GM23338 (cell line): Measurements from ENCODE around the gene LMBRD1. TPM values are rescaled to one million over a fixed set of nuclear protein-coding genes. Genes with fewer than 3 reads are reported as not detected.

Experiments
- ATAC-seq: fragments of 200-7000 bp; cut with Tn5 transposase; 3 replicates; pipeline ENCODE4 v1.9.1; 2020
- DNase-seq: peaks from one replicate; pipeline ENCODE4 v3.0.0-alpha.2; 2015; ENCODE audit warnings: low spot score
- H2AFZ ChIP-seq: fragments of 200-600 bp; sonication (generic); 2 replicates; pipeline ENCODE4 v1.8.0; 2016; ENCODE audit warnings: antibody characterized with exemption, mild to moderate bottlenecking, moderate library complexity
- H3F3A ChIP-seq: fragments of 200-600 bp; sonication (generic); replicated peaks from 2 replicates; pipeline ENCODE4 v1.8.0; 2017; ENCODE audit warnings: antibody characterized with exemption, mixed run types, low read depth
- H3K27ac ChIP-seq: fragments of 200-600 bp; sonication (generic); 2 replicates; pipeline ENCODE4 v1.6.1; 2016; ENCODE audit warnings: low read depth
- H3K27me3 ChIP-seq: fragments of 200-600 bp; sonication (generic); 2 replicates; pipeline ENCODE4 v1.8.0; 2016; ENCODE audit warnings: mild to moderate bottlenecking, mixed run types, moderate library complexity; ENCODE audit not compliant: insufficient read depth
- H3K36me3 ChIP-seq: fragments of 200-600 bp; sonication (generic); 2 replicates; pipeline ENCODE4 v1.8.0; 2016; ENCODE audit warnings: mild to moderate bottlenecking; ENCODE audit not compliant: insufficient read depth
- H3K4me1 ChIP-seq: fragments of 200-600 bp; sonication (generic); 2 replicates; pipeline ENCODE4 v1.8.0; 2016; ENCODE audit warnings: mild to moderate bottlenecking, moderate library complexity; ENCODE audit not compliant: insufficient read depth
- H3K4me2 ChIP-seq: fragments of 200-600 bp; sonication (generic); 2 replicates; pipeline ENCODE4 v1.7.1; 2017; ENCODE audit warnings: mixed run types
- H3K4me3 ChIP-seq: fragments of 200-600 bp; sonication (generic); 2 replicates; pipeline ENCODE4 v1.6.1; 2016; ENCODE audit warnings: mixed run types
- H3K79me2 ChIP-seq: fragments of 200-600 bp; sonication (generic); replicated peaks from 2 replicates; pipeline ENCODE4 v1.8.0; 2017; ENCODE audit warnings: mild to moderate bottlenecking; ENCODE audit not compliant: insufficient read depth
- H3K9me2 ChIP-seq: fragments of 200-600 bp; sonication (generic); 2 replicates; pipeline ENCODE4 v1.8.0; 2017; ENCODE audit not compliant: insufficient read depth
- H4K20me1 ChIP-seq: fragments of 200-600 bp; sonication (generic); replicated peaks from 2 replicates; pipeline ENCODE4 v1.8.0; 2017; ENCODE audit warnings: mild to moderate bottlenecking; ENCODE audit not compliant: insufficient read depth
- H3K27ac Mint-ChIP-seq: 2 replicates; pipeline ENCODE4 v1.8.0; 2020; ENCODE audit warnings: inconsistent platforms, mild to moderate bottlenecking, moderate library complexity, mixed read lengths
- H3K27me3 Mint-ChIP-seq: 3 replicates; pipeline ENCODE4 v1.8.0; 2022; ENCODE audit warnings: low read depth, mild to moderate bottlenecking, moderate library complexity, mixed read lengths, inconsistent platforms; ENCODE audit not compliant: insufficient read depth, poor library complexity
- H3K36me3 Mint-ChIP-seq: 3 replicates; pipeline ENCODE4 v1.8.0; 2021; ENCODE audit warnings: low read depth, mild to moderate bottlenecking, inconsistent platforms, moderate library complexity, mixed read lengths
- H3K4me1 Mint-ChIP-seq: 3 replicates; pipeline ENCODE4 v1.8.0; 2020; ENCODE audit warnings: mild to moderate bottlenecking, inconsistent platforms, mixed read lengths
- H3K4me3 Mint-ChIP-seq: 3 replicates; pipeline ENCODE4 v1.8.0; 2021; ENCODE audit warnings: moderate library complexity, mild to moderate bottlenecking, inconsistent platforms, mixed read lengths
- H3K9me3 Mint-ChIP-seq: 3 replicates; pipeline ENCODE4 v1.8.0; 2020; ENCODE audit warnings: moderate library complexity, mild to moderate bottlenecking, inconsistent platforms, mixed read lengths
- CREB1 ChIP-seq: fragments of 250-450 bp; sonication (Bioruptor Pico); IDR thresholded peaks from 2 replicates; pipeline ENCODE4 v1.5.0; 2020; ENCODE audit warnings: low read depth, mild to moderate bottlenecking, moderate library complexity
- CTCF ChIP-seq, 2 experiments: fragments of 200-600 bp in 1 of 2; sonication (generic) in 1 of 2; conservative IDR thresholded peaks; 2 replicates each; pipeline versions ENCODE4 v1.5.1 to v1.6.1; 2016 to 2017; ENCODE audit warnings: antibody characterized with exemption in 2 of 2, low read depth in 2 of 2, mild to moderate bottlenecking in 2 of 2, moderate library complexity in 1 of 2
- EZH2 ChIP-seq: fragments of 200-600 bp; sonication (generic); IDR thresholded peaks from one replicate; pipeline ENCODE4 v1.8.0; 2017; ENCODE audit warnings: antibody characterized with exemption, mild to moderate bottlenecking, low read depth; ENCODE audit not compliant: unreplicated experiment
- EZH2phosphoT487 ChIP-seq: fragments of 200-600 bp; sonication (generic); IDR thresholded peaks from one replicate; pipeline ENCODE4 v1.8.1; 2018; ENCODE audit warnings: antibody characterized with exemption; ENCODE audit not compliant: unreplicated experiment
- JUNB ChIP-seq: IDR thresholded peaks from one replicate; pipeline ENCODE4 v1.6.1; 2016; ENCODE audit warnings: antibody characterized with exemption; ENCODE audit not compliant: unreplicated experiment
- NANOG ChIP-seq: IDR thresholded peaks from 2 replicates; pipeline ENCODE4 v1.6.1; 2016; ENCODE audit warnings: antibody characterized with exemption, borderline replicate concordance
- POLR2AphosphoS5 ChIP-seq: IDR thresholded peaks from 2 replicates; pipeline ENCODE4 v1.6.1; 2016; ENCODE audit warnings: antibody characterized with exemption, low read depth
- REST ChIP-seq: IDR thresholded peaks from one replicate; pipeline ENCODE4 v1.6.1; 2018; ENCODE audit warnings: antibody characterized with exemption; ENCODE audit not compliant: unreplicated experiment
- STAT1 ChIP-seq: IDR thresholded peaks from one replicate; pipeline ENCODE4 v1.6.1; 2016; ENCODE audit warnings: antibody characterized with exemption; ENCODE audit not compliant: unreplicated experiment
- ZNF114 ChIP-seq: fragments of 250-450 bp; sonication (Bioruptor Pico); IDR thresholded peaks from 2 replicates; pipeline ENCODE4 v1.5.0; 2020; ENCODE audit warnings: mild to moderate bottlenecking, moderate library complexity
- ZNF331 ChIP-seq: fragments of 250-450 bp; sonication (Bioruptor Pico); IDR thresholded peaks from 2 replicates; pipeline ENCODE4 v1.5.0; 2020; ENCODE audit warnings: low read depth, mild to moderate bottlenecking, moderate library complexity
- polyA plus RNA-seq: library from polyadenylated mRNA; unstranded; fragments of >200 nt; fragmentation: Nextera tagmentation; extraction: Ambion mirVana; gene quantifications from 2 replicates; pipeline ENCODE4 v1.2.1, GENCODE V29; 2016
- total RNA-seq: library from RNA; depleted of rRNA; stranded (reverse); fragments of >200 nt; shearing (Covaris generic); gene quantifications from 2 replicates; pipeline ENCODE4 v1.2.3, GENCODE V29; 2014

LMBRD1 gene
- total and polyA plus RNA-seq, 2 experiments from 2014 or later = 20.3 to 21.0 TPM

GRCh38 chr6:69846312-69846711 is 49.5 kb upstream of the LMBRD1 start:
- no peaks in the 10 kb centered on the region for H3K36me3 Mint-ChIP-seq
- TF ChIP-seq ZNF331 (CRISPR knock-in tag) (no peak), REST (no peak), NANOG (no peak), CTCF (conservative IDR thresholded peaks at IDR 0.05; ENCODE audit: low read depth in 2 of 2) (no peak), JUNB (no peak), STAT1 (no peak)

GRCh38 chr6:69843189-69843588 is 46.4 kb upstream of the LMBRD1 start:
- ATAC-seq (no peak), DNase-seq (no peak)
- Histone ChIP-seq H3K27me3 (no peaks in the 10 kb centered on the region), H3K27ac (no peak overlapping the region), H3K9me2 (no peaks in the 10 kb centered on the region), H3K79me2 (no peaks in the 10 kb centered on the region), H3F3A (no peaks in the 10 kb centered on the region), H3K4me3 (no peak overlapping the region), H2AFZ (no peak overlapping the region), H4K20me1 (no peaks in the 10 kb centered on the region), H3K4me2 (no peak overlapping the region), H3K4me1 (no peaks in the 10 kb centered on the region), H3K36me3 (no peaks in the 10 kb centered on the region)
- Mint-ChIP-seq H3K27me3 (no peaks in the 10 kb centered on the region), H3K27ac (no peak overlapping the region), H3K9me3 (no peaks in the 10 kb centered on the region), H3K4me3 (no peak overlapping the region), H3K4me1 (no peaks in the 10 kb centered on the region), H3K36me3 (no peaks in the 10 kb centered on the region)
- TF ChIP-seq ZNF331 (CRISPR knock-in tag) (no peak), EZH2phosphoT487 (no peak), JUNB (no peak), STAT1 (no peak), REST (no peak), CTCF (conservative IDR thresholded peaks at IDR 0.05; ENCODE audit: low read depth in 2 of 2) (no peak), ZNF114 (no peak), CREB1 (no peak), POLR2AphosphoS5 (no peak), EZH2 (no peak)

More at GRCh38 chr6:69846312-69846711, 49.5 kb upstream of the LMBRD1 start:
- no peak overlapping the region for H3K4me2 ChIP-seq
- Mint-ChIP-seq H3K4me3 (no peak overlapping the region), H3K9me3 (no peaks in the 10 kb centered on the region), H3K4me1 (no peaks in the 10 kb centered on the region), H3K27ac (no peak overlapping the region), H3K27me3 (no peaks in the 10 kb centered on the region)
- H3K9me2 ChIP-seq = no peaks in the 10 kb centered on the region
- no peaks in the 10 kb centered on the region for H4K20me1 ChIP-seq
- DNase-seq = no peak
- H3K36me3 ChIP-seq = no peaks in the 10 kb centered on the region
- H3K27me3 ChIP-seq = no peaks in the 10 kb centered on the region
- H3K27ac ChIP-seq = no peak overlapping the region
- ATAC-seq = no peak
- no peak overlapping the region for H2AFZ ChIP-seq
- H3K4me3 ChIP-seq = no peak overlapping the region
- no peaks in the 10 kb centered on the region for H3K4me1 ChIP-seq
- no peaks in the 10 kb centered on the region for H3F3A ChIP-seq
- H3K79me2 ChIP-seq = no peaks in the 10 kb centered on the region
